Left ventricle myocardium inferior (tissue), 1 donor: ENCODE data around the gene APOF. TPM values are rescaled to one million over a fixed set of nuclear protein-coding genes. Genes with fewer than 3 reads are reported as not detected.

Experiments used
- DNase-seq: peaks from one replicate; pipeline ENCODE4 v3.0.0-alpha.2; 2020
- H3K27ac ChIP-seq: fragments of 200-600 bp; replicated peaks from 2 replicates; pipeline ENCODE4 v1.8.0; 2021
- H3K27me3 ChIP-seq: fragments of 200-600 bp; 2 replicates; pipeline ENCODE4 v1.8.0; 2021; ENCODE audit warnings: low read depth
- H3K36me3 ChIP-seq: fragments of 200-600 bp; 2 replicates; pipeline ENCODE4 v1.8.0; 2021
- H3K4me1 ChIP-seq: fragments of 200-600 bp; 2 replicates; pipeline ENCODE4 v1.8.0; 2021
- H3K4me3 ChIP-seq: fragments of 200-600 bp; 2 replicates; pipeline ENCODE4 v1.8.0; 2021; ENCODE audit warnings: mild to moderate bottlenecking, moderate library complexity
- H3K9me3 ChIP-seq: fragments of 200-600 bp; replicated peaks from 2 replicates; pipeline ENCODE4 v1.8.0; 2021
- intact Hi-C: fragments of 100-400 bp; cut with micrococcal nuclease; formaldehyde crosslinking; loops from one replicate; pipeline ENCODE4 v1.11.0; 2022
- total RNA-seq: library from RNA; stranded (reverse); fragmentation: NEBNext Ultra II Directional; extraction: Animal tissue kit (Norgen Biotek cat#: 25700); gene quantifications from one replicate; pipeline ENCODE4 v1.2.1, GENCODE V29; 2021
- TF ChIP-seq, protein P1 (sequence below): fragments of 200-600 bp; IDR thresholded peaks from 2 replicates; pipeline ENCODE4 v1.8.0; 2021; ENCODE audit warnings: antibody characterized with exemption, mild to moderate bottlenecking, borderline replicate concordance
- donor health status: DM: no; HTN: yes; CAD: no; lungs with severe emphysema.

The APOF gene
- total RNA-seq, 1 donor from 2014 or later, result not detected

GRCh38 chr12:56315622-56316473, 46.8 kb downstream of the APOF start, which contains the start of gene CNPY2:
Gene CNPY2 (minus strand): TSS chr12:56315988. CDS start chr12:56315217, 771 bp downstream.
- peak within 1 kb of the TSS; percentile 99 for H3K4me3 ChIP-seq
- H3K27me3 ChIP-seq, result no peaks in the 10 kb centered on the region
- peak within 1 kb of the TSS; percentile 98 for H3K27ac ChIP-seq
- H3K4me1 ChIP-seq, result peaks cover 23% of the 10 kb centered on the region
- DNase-seq, result peak; percentile 96
- H3K9me3 ChIP-seq, result no peaks in the 10 kb centered on the region
- TF ChIP-seq, protein P1, sequence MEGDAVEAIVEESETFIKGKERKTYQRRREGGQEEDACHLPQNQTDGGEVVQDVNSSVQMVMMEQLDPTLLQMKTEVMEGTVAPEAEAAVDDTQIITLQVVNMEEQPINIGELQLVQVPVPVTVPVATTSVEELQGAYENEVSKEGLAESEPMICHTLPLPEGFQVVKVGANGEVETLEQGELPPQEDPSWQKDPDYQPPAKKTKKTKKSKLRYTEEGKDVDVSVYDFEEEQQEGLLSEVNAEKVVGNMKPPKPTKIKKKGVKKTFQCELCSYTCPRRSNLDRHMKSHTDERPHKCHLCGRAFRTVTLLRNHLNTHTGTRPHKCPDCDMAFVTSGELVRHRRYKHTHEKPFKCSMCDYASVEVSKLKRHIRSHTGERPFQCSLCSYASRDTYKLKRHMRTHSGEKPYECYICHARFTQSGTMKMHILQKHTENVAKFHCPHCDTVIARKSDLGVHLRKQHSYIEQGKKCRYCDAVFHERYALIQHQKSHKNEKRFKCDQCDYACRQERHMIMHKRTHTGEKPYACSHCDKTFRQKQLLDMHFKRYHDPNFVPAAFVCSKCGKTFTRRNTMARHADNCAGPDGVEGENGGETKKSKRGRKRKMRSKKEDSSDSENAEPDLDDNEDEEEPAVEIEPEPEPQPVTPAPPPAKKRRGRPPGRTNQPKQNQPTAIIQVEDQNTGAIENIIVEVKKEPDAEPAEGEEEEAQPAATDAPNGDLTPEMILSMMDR, result peak; percentile 27
- peaks cover 59% of the 10 kb centered on the region for H3K36me3 ChIP-seq
- intact Hi-C loops, result no loop called here

DNA sequence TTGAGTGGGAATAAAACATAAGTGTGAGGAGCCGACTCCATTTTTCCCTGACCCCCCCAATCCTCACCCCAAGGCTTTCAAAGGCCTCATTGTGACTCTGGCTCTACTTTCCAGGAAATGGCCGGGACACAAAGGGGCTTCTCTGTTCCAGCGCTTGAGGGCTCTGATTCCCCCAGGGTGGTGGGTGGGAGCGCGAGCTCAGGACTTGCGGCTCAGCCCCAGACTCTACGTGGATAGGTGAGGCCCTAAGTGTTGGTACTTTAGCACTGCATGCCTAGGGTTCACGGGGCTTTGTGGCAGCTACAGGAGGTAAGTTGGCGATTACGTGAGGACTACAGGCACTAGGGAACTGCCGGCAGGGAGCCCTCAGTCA, 47.4 kb downstream of the APOF start:
- Histone ChIP-seq H3K4me3 (peak overlapping the region; percentile 99), H3K27ac (peak overlapping the region; percentile 98), H3K4me1 (peaks cover 23% of the 10 kb centered on the region), H3K27me3 (no peaks in the 10 kb centered on the region), H3K36me3 (peaks cover 59% of the 10 kb centered on the region), H3K9me3 (no peaks in the 10 kb centered on the region)
- no peak for DNase-seq
- intact Hi-C loops, result no loop called here
- TF ChIP-seq, protein P1, result no peak

DNA sequence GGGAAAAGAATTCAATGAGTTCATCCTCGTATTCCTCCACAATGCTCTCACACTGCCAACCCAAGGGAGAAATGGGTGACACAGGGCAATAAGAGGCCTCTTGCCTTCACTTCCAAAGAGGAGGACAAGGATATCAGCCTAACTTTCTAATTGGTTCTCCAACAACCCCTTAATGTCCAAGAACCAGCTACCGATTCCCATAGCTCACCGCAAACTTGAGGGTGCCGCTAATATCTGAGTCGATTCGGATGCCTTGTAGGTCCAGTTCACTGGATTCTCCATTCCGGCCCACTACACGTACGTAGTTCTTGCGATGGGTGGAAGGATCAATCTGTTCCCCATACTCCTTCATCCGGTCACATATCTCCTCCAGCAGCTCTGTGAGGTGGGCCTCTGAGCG, 51.7 kb downstream of the APOF start:
- no peak for DNase-seq
- Histone ChIP-seq H3K4me3 (no peak overlapping the region), H3K9me3 (no peaks in the 10 kb centered on the region), H3K4me1 (peaks cover 16% of the 10 kb centered on the region), H3K36me3 (peaks cover 65% of the 10 kb centered on the region), H3K27me3 (no peaks in the 10 kb centered on the region), H3K27ac (no peak overlapping the region)
- TF ChIP-seq, protein P1, result no peak
- intact Hi-C loops, result no loop called here

Other genes with a start within 250 kb of the APOF start
- 1,892 TPM for gene RPL41, start 246.2 kb downstream of the APOF start, total RNA-seq
- 4.9 TPM for gene ZC3H10, start 244.6 kb downstream of the APOF start, total RNA-seq
- 23.2 TPM for gene ESYT1, start 234.6 kb downstream of the APOF start, total RNA-seq
- gene MYL6B, start 210.3 kb downstream of the APOF start, total RNA-seq, result 54.1 TPM
- gene MYL6, start 204.5 kb downstream of the APOF start, total RNA-seq, result 508 TPM
- 67.1 TPM for gene SMARCC2, start 173.4 kb downstream of the APOF start, total RNA-seq
- 51.4 TPM for gene RNF41, start 140.9 kb downstream of the APOF start, total RNA-seq
- gene NABP2, start 138.5 kb downstream of the APOF start, total RNA-seq, result 20.3 TPM
- not detected for gene SLC39A5, start 132.8 kb downstream of the APOF start, total RNA-seq
- gene ANKRD52, start 104.5 kb downstream of the APOF start, total RNA-seq, result 25.1 TPM
- 203 TPM for gene COQ10A, start 95.9 kb downstream of the APOF start, total RNA-seq
- gene CS, start 62.5 kb downstream of the APOF start, total RNA-seq, result 780 TPM
- 33.4 TPM for gene CNPY2, start 46.9 kb downstream of the APOF start, total RNA-seq
- 49.5 TPM for gene PAN2, start 28.9 kb downstream of the APOF start, total RNA-seq
- gene IL23A, start 24.0 kb downstream of the APOF start, total RNA-seq, result not detected
- 34.9 TPM for gene STAT2, start 2.8 kb downstream of the APOF start, total RNA-seq
- gene TIMELESS, start 86.6 kb upstream of the APOF start, total RNA-seq, result 2.2 TPM
- gene MIP, start 91.8 kb upstream of the APOF start, total RNA-seq, result not detected
- 3.6 TPM for gene SPRYD4, start 105.7 kb upstream of the APOF start, total RNA-seq
- 0.49 TPM for gene GLS2, start 125.3 kb upstream of the APOF start, total RNA-seq
- gene RBMS2, start 159.0 kb upstream of the APOF start, total RNA-seq, result 33.2 TPM